H1 (cell line): Measurements from ENCODE around the gene RAD51D. TPM values are rescaled to one million over a fixed set of nuclear protein-coding genes. Genes with fewer than 3 reads are reported as not detected.
A peak's percentile ranks its signal among the peaks of the same experiment; 100 is the strongest.

Source experiments
- CTCF ChIA-PET: fragments of 300-600 bp; sonication (Branson Sonifier 250); formaldehyde crosslinking; loops from one replicate; lab custom pipeline; 2021; ENCODE audit not compliant: partially characterized antibody; lab: Charles Lee
- POLR2A ChIA-PET: fragments of 300-600 bp; sonication (Branson Sonifier 250); formaldehyde crosslinking; loops from one replicate; lab custom pipeline; 2021; ENCODE audit warnings: inconsistent platforms; ENCODE audit not compliant: partially characterized antibody; lab: Charles Lee
- DNase-seq, 2 experiments: peaks; one replicate each; pipeline versions ENCODE4 v3.0.0 to v3.0.0-alpha.2; 2010 to 2022; ENCODE audit warnings: low spot score in 2 of 2, low read depth in 1 of 2, mixed read lengths in 1 of 2
- FAIRE-seq: peaks from 2 replicates; lab custom pipeline; 2011; peaks lifted over from hg19 to GRCh38; lab: Jason Lieb, UNC
- H2AFZ ChIP-seq: 2 replicates; pipeline ENCODE4 v1.8.1; 2012; ENCODE audit warnings: low read length, inconsistent platforms
- H2AK5ac ChIP-seq: 2 replicates; pipeline ENCODE4 v1.6.1; 2013; ENCODE audit warnings: low read depth, low read length
- H2BK120ac ChIP-seq: replicated peaks from 2 replicates; pipeline ENCODE3; 2013; ENCODE audit warnings: low read depth, low read length, inconsistent platforms
- H2BK12ac ChIP-seq: 2 replicates; pipeline ENCODE4 v1.6.1; 2013; ENCODE audit warnings: low read depth, low read length
- H2BK15ac ChIP-seq: 2 replicates; pipeline ENCODE4 v1.6.1; 2013; ENCODE audit warnings: low read length
- H2BK20ac ChIP-seq: 2 replicates; pipeline ENCODE4 v1.6.1; 2013; ENCODE audit warnings: low read length
- H2BK5ac ChIP-seq: 2 replicates; pipeline ENCODE4 v1.6.1; 2013; ENCODE audit warnings: low read depth, low read length
- H3K14ac ChIP-seq: 2 replicates; pipeline ENCODE4 v1.6.1; 2013; ENCODE audit warnings: inconsistent platforms; ENCODE audit not compliant: insufficient read length
- H3K18ac ChIP-seq: 2 replicates; pipeline ENCODE4 v1.6.1; 2013; ENCODE audit warnings: low read length; ENCODE audit errors: extremely low read depth
- H3K23ac ChIP-seq: 2 replicates; pipeline ENCODE4 v1.6.1; 2013; ENCODE audit warnings: inconsistent platforms; ENCODE audit not compliant: insufficient read length
- H3K23me2 ChIP-seq: 2 replicates; pipeline ENCODE4 v1.6.1; 2013; ENCODE audit warnings: low read depth, low read length
- H3K27ac ChIP-seq: 2 replicates; pipeline ENCODE4 v1.6.1; 2011; ENCODE audit warnings: low read depth, low read length, inconsistent platforms
- H3K27me3 ChIP-seq, 4 experiments: replicated peaks in 1 of 4; 1 replicate in 1 of 4; 2 replicates in 3 of 4; pipeline versions ENCODE4 v1.6.1 to v1.8.1; 2011 to 2013; ENCODE audit warnings: low read length in 3 of 4, mild to moderate bottlenecking in 3 of 4, inconsistent platforms in 2 of 4, mixed read lengths in 2 of 4, moderate library complexity in 1 of 4; ENCODE audit not compliant: control insufficient read depth in 3 of 4, insufficient read depth in 3 of 4; ENCODE audit errors: extremely low read depth in 1 of 4
- H3K36me3 ChIP-seq, 4 experiments: 2 replicates each; pipeline versions ENCODE4 v1.6.1 to v1.8.1; 2011 to 2013; ENCODE audit warnings: mild to moderate bottlenecking in 4 of 4, low read length in 3 of 4, moderate library complexity in 2 of 4, control low read depth in 1 of 4, inconsistent platforms in 1 of 4; ENCODE audit not compliant: insufficient read depth in 4 of 4, control insufficient read depth in 2 of 4
- H3K4ac ChIP-seq: replicated peaks from 2 replicates; pipeline ENCODE3; 2013; ENCODE audit warnings: low read length, low read depth, mixed read lengths, inconsistent platforms; ENCODE audit not compliant: insufficient read length
- H3K4me1 ChIP-seq, 4 experiments: replicated peaks in 1 of 4; 1 replicate in 1 of 4; 2 replicates in 3 of 4; pipeline versions ENCODE4 v1.6.1 to v1.8.1; 2011 to 2013; ENCODE audit warnings: low read length in 3 of 4, inconsistent platforms in 2 of 4, mixed read lengths in 1 of 4; ENCODE audit not compliant: insufficient read depth in 4 of 4, control insufficient read depth in 3 of 4
- H3K4me2 ChIP-seq, 2 experiments: 2 replicates each; pipeline versions ENCODE4 v1.6.1 to v1.8.1; 2011 to 2013; ENCODE audit warnings: low read depth in 2 of 2, low read length in 2 of 2, control low read depth in 1 of 2, inconsistent platforms in 1 of 2, mild to moderate bottlenecking in 1 of 2; ENCODE audit not compliant: insufficient read depth in 1 of 2
- H3K4me3 ChIP-seq, 4 experiments: fragments of 200-600, 300-600 bp in 1 of 4; sonication (generic), shearing (Covaris generic), sonication (Bioruptor Twin) in 1 of 4; 2 replicates each; pipeline versions ENCODE4 v1.5.1 to v1.8.1; 2011 to 2016; ENCODE audit warnings: low read length in 4 of 4, low read depth in 3 of 4, control low read depth in 2 of 4, inconsistent platforms in 2 of 4, mild to moderate bottlenecking in 2 of 4, mixed read lengths in 1 of 4, moderate library complexity in 1 of 4; ENCODE audit not compliant: insufficient read depth in 2 of 4; ENCODE audit errors: extremely low read depth in 1 of 4
- H3K56ac ChIP-seq: replicated peaks from 2 replicates; pipeline ENCODE3; 2013; ENCODE audit warnings: low read depth, mild to moderate bottlenecking, mixed read lengths, low read length, inconsistent platforms; ENCODE audit not compliant: insufficient read length
- H3K79me1 ChIP-seq: 2 replicates; pipeline ENCODE4 v1.6.1; 2013; ENCODE audit warnings: low read depth, low read length, control low read depth
- H3K79me2 ChIP-seq, 2 experiments: 2 replicates each; pipeline versions ENCODE4 v1.6.1 to v1.8.1; 2012 to 2013; ENCODE audit warnings: low read length in 2 of 2, mild to moderate bottlenecking in 2 of 2, inconsistent platforms in 1 of 2; ENCODE audit not compliant: insufficient read depth in 2 of 2, control insufficient read depth in 1 of 2
- H3K9ac ChIP-seq, 4 experiments: replicated peaks in 1 of 4; 1 replicate in 1 of 4; 2 replicates in 3 of 4; pipeline versions ENCODE4 v1.6.1 to v1.8.1; 2011 to 2013; ENCODE audit warnings: low read depth in 3 of 4, low read length in 3 of 4, control low read depth in 2 of 4, mild to moderate bottlenecking in 2 of 4, moderate library complexity in 2 of 4, inconsistent platforms in 1 of 4; ENCODE audit errors: extremely low read depth in 1 of 4
- H3K9me3 ChIP-seq, 2 experiments: 2 replicates each; pipeline versions ENCODE4 v1.6.1 to v1.8.1; 2012 to 2013; ENCODE audit warnings: mild to moderate bottlenecking in 2 of 2, moderate library complexity in 2 of 2, control low read depth in 1 of 2, inconsistent platforms in 1 of 2, low read depth in 1 of 2, low read length in 1 of 2, mixed read lengths in 1 of 2; ENCODE audit not compliant: insufficient read depth in 2 of 2
- H4K20me1 ChIP-seq, 2 experiments: replicated peaks in 1 of 2; 2 replicates each; pipeline versions ENCODE3 to v1.8.1; 2011 to 2013; ENCODE audit warnings: inconsistent platforms in 2 of 2, low read length in 2 of 2, mild to moderate bottlenecking in 1 of 2; ENCODE audit not compliant: insufficient read depth in 2 of 2, control insufficient read depth in 1 of 2
- H4K5ac ChIP-seq: 2 replicates; pipeline ENCODE4 v1.6.1; 2013; ENCODE audit warnings: low read length, low read depth, mixed read lengths, inconsistent platforms; ENCODE audit not compliant: insufficient read length
- H4K8ac ChIP-seq: 2 replicates; pipeline ENCODE4 v1.8.0; 2013; ENCODE audit warnings: mild to moderate bottlenecking, moderate library complexity, low read length, inconsistent platforms; ENCODE audit not compliant: insufficient read depth; ENCODE audit errors: extremely low read depth
- H4K91ac ChIP-seq: replicated peaks from 2 replicates; pipeline ENCODE3; 2013; ENCODE audit warnings: low read length, mixed read lengths, inconsistent platforms; ENCODE audit not compliant: insufficient read length
- BACH1 ChIP-seq: IDR thresholded peaks from 2 replicates; pipeline ENCODE4 v1.6.1; 2012; ENCODE audit warnings: low read length, improper control_type of control experiment
- CEBPB ChIP-seq: IDR thresholded peaks from 2 replicates; pipeline ENCODE4 v1.6.1; 2012; ENCODE audit warnings: low read depth, low read length
- E2F6 ChIP-seq: IDR thresholded peaks from 2 replicates; pipeline ENCODE4 v1.6.1; 2012; ENCODE audit warnings: inconsistent platforms
- HDAC2 ChIP-seq, 2 experiments: fragments of 300-600 bp in 1 of 2; sonication (generic) in 1 of 2; IDR thresholded peaks; 2 replicates each; pipeline ENCODE4 v1.6.1; 2011 to 2012; ENCODE audit warnings: low read depth in 2 of 2, low read length in 2 of 2, mild to moderate bottlenecking in 2 of 2, moderate library complexity in 2 of 2, borderline replicate concordance in 1 of 2, inconsistent platforms in 1 of 2
- KDM4A ChIP-seq: IDR thresholded peaks from one replicate; pipeline ENCODE4 v1.7.1; 2012; ENCODE audit warnings: low read depth, mild to moderate bottlenecking, moderate library complexity, low read length, inconsistent platforms; ENCODE audit not compliant: severe bottlenecking
- MAFK ChIP-seq: IDR thresholded peaks from 2 replicates; pipeline ENCODE4 v1.6.1; 2012; ENCODE audit warnings: low read depth, mild to moderate bottlenecking, improper control_type of control experiment, low read length
- POLR2A ChIP-seq, 2 experiments: IDR thresholded peaks; 1 replicate in 1 of 2; 2 replicates in 1 of 2; pipeline ENCODE4 v1.6.1; 2011; ENCODE audit warnings: low read depth in 2 of 2, low read length in 2 of 2, mild to moderate bottlenecking in 2 of 2; ENCODE audit errors: control extremely low read depth in 1 of 2
- POLR2AphosphoS5 ChIP-seq: IDR thresholded peaks from 2 replicates; pipeline ENCODE4 v1.6.1; 2011; ENCODE audit warnings: low read depth, low read length
- TAF7 ChIP-seq: optimal IDR thresholded peaks from 2 replicates; pipeline ENCODE3; 2011; ENCODE audit warnings: low read depth, mild to moderate bottlenecking, inconsistent platforms, low read length, moderate library complexity, borderline replicate concordance
- WGBS, 2 experiments: shearing (Covaris generic) in 1 of 2; methylation state at CpG; one replicate each; pipeline versions ENCODE4 v1.1.6 to v1.1.7; 2013 to 2015; ENCODE audit warnings: low lambda C conversion rate in 2 of 2, mixed read lengths in 2 of 2, inconsistent platforms in 1 of 2, low coverage in 1 of 2, missing lambda C conversion rate in 1 of 2; ENCODE audit not compliant: insufficient replicate concordance in 2 of 2, insufficient coverage in 1 of 2, insufficient read length in 1 of 2; ENCODE audit errors: extremely low coverage in 1 of 2, missing lambda C conversion rate in 1 of 2; 5-methylcytosine and 5-hydroxymethylcytosine counted together
- polyA plus RNA-seq, 7 experiments: library from polyadenylated mRNA; depleted of rRNA in 3 of 7; stranded (reverse) in 5 of 7; unstranded in 2 of 7; fragments of >200 nt in 5 of 7; fragments of 200-250 nt in 2 of 7; gene quantifications; 1 replicate in 5 of 7; 2 replicates in 1 of 7; 4 replicates in 1 of 7; pipeline versions ENCODE4 v1.2.1 to v1.2.3, GENCODE V29; 2011 to 2013; ENCODE audit warnings: missing spikeins in 2 of 7, mixed read lengths in 2 of 7
- total RNA-seq: library from RNA; stranded (reverse); fragmentation: NEBNext Ultra II Directional; extraction: Animal tissue kit (Norgen Biotek cat#: 25700); gene quantifications from 2 replicates; pipeline ENCODE4 v1.2.1, GENCODE V29; 2021

The RAD51D gene
- total and polyA plus RNA-seq, 2 of the 8 experiments (the other 6 are each of a cell fraction or from before 2014, with no cell fraction given), result 10.2 to 12.9 TPM

- Histone ChIP-seq H3K4me3 (peak overlapping the region; percentile 27 to 51 (median 44); a peak in 7 of 8 replicates), H3K79me1 (no peaks in the 10 kb centered on the region), H3K56ac (no peak overlapping the region), H3K14ac (no peak overlapping the region), H2BK5ac (no peak overlapping the region; the same call in 1 of the 2 replicates), H3K4ac (no peak overlapping the region), H4K5ac (no peak overlapping the region), H3K27ac (peak overlapping the region; percentile 5; the same call in 1 of the 2 replicates), H3K9ac (peak overlapping the region in 1 of 4 experiments; percentile 16; a peak in 1 of 7 replicates), H3K23ac (no peak overlapping the region), H3K18ac (peak overlapping the region; percentile 72; the same call in 1 of the 2 replicates), H2AFZ (peak overlapping the region; percentile 66), H3K4me2 (peak overlapping the region; percentile 71 to 74), H3K36me3 (no peaks in the 10 kb centered on the region), H3K23me2 (peaks cover 12% of the 10 kb centered on the region; the same call in 1 of the 2 replicates), H2BK20ac (peak overlapping the region; percentile 76; the same call in 1 of the 2 replicates), H3K79me2 (peaks cover 0 to 2% of the 10 kb centered on the region in 2 experiments; a peak in 1 of 4 replicates), H3K27me3 (no peaks in the 10 kb centered on the region), H4K91ac (peak overlapping the region; percentile 70), H2BK12ac (peak overlapping the region; percentile 81; the same call in 1 of the 2 replicates), H3K9me3 (no peaks in the 10 kb centered on the region), H2AK5ac (no peak overlapping the region), H2BK120ac (no peak overlapping the region), H4K8ac (peak overlapping the region; percentile 69; the same call in 1 of the 2 replicates), H4K20me1 (no peaks in the 10 kb centered on the region), H2BK15ac (peak overlapping the region; percentile 83; the same call in 1 of the 2 replicates), H3K4me1 (peaks cover 6 to 23% (median 11%) of the 10 kb centered on the region in 4 experiments)
- CTCF ChIA-PET, result interaction anchor here (0.6 to 3.5 kb wide), 28 partner anchors 10 to 512 kb away, joined by 3 to 22 read pairs (median 4); partner anchors contain the start of genes RAD51D and RFFL
- TF ChIP-seq CEBPB (no peak), BACH1 (peak; percentile 88), HDAC2 (IDR thresholded peaks at IDR 0.05; ENCODE audit: borderline replicate concordance in 1 of 2, low read depth in 2 of 2, low read length in 2 of 2) (no peak), POLR2AphosphoS5 (no peak), POLR2A (IDR thresholded peaks at IDR 0.05; ENCODE audit: control extremely low read depth in 1 of 2, low read depth in 2 of 2, low read length in 2 of 2) (0 out of 3 replicates have a peak, but pooled peaks of 1 of the 2 experiments have one; percentile 17), KDM4A (peak; percentile 3), E2F6 (0 out of 2 replicates have a peak, but pooled peaks have one; percentile 8), MAFK (peak; percentile 74), TAF7 (peak; percentile 2)
- POLR2A ChIA-PET, result interaction anchor here (0.6 to 2.5 kb wide), 17 partner anchors 8 to 109 kb away, joined by 3 to 12 read pairs (median 3); partner anchors contain the start of genes FNDC8, LIG3, NLE1 and RFFL
- FAIRE-seq (peak; percentile 28), DNase-seq (no peak)
- 44% methylated on average over 22 of the region's 22 CpGs; no CpG with 5 or more reads in 1 of the 2 experiments for whole genome bisulfite sequencing, 2 experiments
These were observed 29.9 kb downstream of the RAD51D start for GRCh38 chr17:35089586-35090296.
